Measurements from ENCODE around the gene PTOV1.
"Not testable (repeated sequence)": the region's sequence is repeated elsewhere in the genome, so short reads cannot be mapped to it uniquely, and the experiment has no call there.

The PTOV1 gene

DNA sequence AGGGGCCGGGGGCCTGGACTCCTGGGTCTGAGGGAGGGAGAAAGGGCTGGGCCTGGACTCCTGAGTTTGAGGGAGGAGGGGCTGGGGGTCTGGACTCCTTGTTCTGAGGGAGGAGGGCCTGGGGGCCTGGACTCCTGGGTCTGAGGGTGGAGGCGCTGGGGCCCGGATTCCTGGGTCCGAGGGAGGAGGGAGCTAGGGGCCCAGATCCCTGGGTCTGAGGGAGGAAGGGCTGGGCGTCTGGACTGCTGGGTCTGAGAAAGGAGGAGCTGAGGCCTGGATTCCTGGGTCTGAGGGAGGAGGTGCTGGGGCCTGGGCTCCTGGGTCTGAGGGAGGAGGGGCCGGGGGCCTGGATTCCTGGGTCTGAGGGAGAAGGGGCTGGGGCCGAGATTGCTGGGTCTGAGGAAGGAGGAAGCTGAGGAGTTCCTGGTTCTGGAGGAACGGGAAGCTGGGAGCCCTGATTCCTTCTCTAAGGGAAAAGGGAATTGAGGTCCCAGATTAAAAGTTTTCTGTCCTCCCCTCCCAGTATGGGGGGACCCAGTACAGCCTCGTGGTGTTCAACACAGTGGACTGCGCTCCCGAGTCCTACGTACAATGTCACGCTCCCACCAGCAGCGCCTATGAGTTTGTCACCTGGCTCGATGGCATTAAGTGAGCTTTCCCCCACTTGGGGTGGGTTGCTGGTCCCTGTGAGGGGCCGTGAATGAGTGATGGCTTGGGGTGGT lies 32.1 kb upstream of the PTOV1 start:
- no peak for DNase-seq

GRCh38 chr19:49819452-49820115 lies 31.4 kb upstream of the PTOV1 start:
- not testable (repeated sequence) for DNase-seq

- DNase-seq, result no peak
Measured at GRCh38 chr19:49820125-49820524, 30.8 kb upstream of the PTOV1 start.

GRCh38 chr19:49823472-49823871 lies 27.5 kb upstream of the PTOV1 start:
- DNase-seq, result peak; percentile 23 to 83

DNA sequence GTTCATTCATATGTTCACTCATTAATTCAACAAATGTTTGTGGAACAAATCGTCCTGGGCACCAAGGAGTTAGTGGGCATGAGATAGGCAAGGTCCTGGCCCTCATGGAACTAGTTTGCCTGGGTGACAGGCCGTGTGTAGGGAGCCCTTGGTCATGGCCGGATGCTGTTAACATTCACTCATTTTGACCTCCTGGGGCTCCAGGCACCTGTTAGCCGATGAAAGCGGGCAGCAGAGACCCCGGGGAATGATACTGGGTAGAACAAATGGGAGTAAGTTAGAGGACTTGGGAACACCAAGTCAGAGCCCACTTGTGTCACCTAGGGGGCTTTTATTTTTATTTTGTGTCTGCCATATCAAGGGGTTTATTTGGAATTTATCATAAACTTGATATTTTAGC lies 26.3 kb upstream of the PTOV1 start:
- DNase-seq, result no peak

DNA sequence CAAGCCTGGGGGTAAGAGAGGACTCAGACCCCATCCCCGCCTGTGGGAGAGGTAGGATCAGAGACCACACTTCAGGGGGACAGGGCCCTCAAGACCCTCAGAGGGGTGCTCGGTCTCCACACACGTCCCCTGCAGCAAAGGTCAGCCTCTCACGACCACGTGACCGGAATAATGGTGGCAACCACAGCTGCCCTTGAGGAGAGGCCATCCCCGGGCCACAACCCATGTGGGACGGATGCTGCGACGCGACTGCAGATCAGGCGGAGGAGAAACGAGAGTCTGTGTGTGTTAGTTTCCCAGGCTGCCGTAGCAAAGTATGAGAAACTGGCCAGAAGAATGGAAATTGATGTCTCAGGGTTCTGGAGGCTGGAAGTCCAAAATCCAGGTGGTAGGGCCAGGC lies 23.9 kb upstream of the PTOV1 start:
- DNase-seq, result no peak

GRCh38 chr19:49829200-49829599 lies 21.8 kb upstream of the PTOV1 start:
- no peak for DNase-seq

GRCh38 chr19:49829721-49830120 lies 21.2 kb upstream of the PTOV1 start:
- DNase-seq, result no peak

DNA sequence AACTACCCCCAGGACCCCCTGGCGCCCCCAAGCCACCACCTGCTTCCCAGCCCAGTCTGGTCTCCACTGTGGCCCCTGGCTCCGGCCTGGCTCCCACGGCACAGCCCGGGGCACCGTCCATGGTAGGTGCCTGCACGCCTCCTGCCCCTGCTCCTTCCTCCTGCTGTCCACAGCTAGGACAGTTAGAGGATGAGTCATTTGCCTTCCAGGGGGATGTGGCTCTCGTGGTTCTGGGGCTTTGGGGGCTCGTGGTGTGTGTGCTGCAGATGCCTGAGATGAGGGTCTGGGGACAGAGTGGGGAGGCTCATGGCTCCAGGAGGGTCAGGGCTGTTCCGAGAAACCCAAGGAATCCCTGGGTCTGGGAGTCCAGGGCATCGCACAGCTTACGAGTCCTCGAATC lies 20.2 kb upstream of the PTOV1 start:
- no peak for DNase-seq

DNA sequence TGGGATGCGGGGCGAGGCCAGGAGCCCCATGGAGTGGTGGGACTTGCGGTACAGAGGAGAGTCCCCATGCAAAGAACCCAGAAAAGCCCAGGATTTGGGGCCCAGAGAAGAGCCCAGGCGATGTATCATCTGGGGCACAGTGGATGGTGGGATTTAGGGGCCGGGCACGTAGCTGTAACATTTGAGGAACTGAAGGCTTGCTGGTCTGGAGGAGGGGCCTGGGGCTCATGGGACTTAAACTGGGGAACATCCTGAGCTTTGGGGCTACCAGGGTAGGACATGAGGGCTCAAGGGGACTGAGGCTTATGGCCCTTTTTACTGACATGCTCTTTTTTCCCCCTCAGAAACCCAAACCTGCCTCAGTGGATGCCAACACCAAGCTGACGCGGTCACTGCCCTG lies 19.4 kb upstream of the PTOV1 start:
- no peak for DNase-seq

DNA sequence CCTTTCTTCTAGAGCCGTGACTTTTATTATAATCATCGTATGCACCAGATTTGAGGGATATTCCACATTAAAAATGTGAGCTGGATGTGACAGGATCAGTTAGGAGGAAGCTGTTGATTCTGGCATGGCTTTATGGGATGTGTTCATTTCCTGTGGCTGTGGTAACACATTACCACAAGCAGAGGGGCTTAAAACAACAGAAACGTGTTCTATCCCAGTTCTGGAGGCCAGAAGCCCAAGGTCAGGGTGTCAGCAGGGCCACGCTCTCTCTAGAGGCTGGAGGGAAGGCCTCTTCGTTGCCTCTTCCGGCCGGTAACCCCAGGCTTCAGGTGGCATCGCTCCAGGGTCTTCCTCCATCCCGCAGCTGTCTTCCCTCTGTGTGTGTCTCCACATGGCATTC lies 18.4 kb upstream of the PTOV1 start:
- DNase-seq, result no peak

- DNase-seq, result no peak
Measured at GRCh38 chr19:49833599-49833998, 17.4 kb upstream of the PTOV1 start.

DNA sequence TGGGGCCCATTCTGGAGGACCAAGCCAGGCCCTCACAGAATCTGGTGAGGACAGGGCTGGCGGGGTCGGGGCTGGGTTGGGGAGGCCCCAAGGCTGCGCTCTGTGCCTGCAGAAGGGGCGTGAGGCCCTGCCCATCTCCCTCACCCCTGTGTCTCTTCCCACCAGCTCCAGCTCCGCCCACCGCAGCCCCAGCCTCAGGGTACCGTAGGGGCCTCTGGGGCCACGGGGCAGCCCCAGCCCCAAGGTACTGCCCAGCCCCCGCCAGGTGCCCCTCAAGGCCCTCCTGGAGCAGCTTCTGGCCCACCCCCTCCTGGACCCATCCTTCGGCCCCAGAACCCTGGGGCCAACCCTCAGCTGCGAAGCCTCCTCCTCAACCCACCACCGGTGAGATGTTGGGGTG lies 15.4 kb upstream of the PTOV1 start:
- DNase-seq, result no peak

GRCh38 chr19:49836176-49837008 lies 14.6 kb upstream of the PTOV1 start:
- DNase-seq, result no peak

GRCh38 chr19:49837009-49837310 lies 14.0 kb upstream of the PTOV1 start:
- DNase-seq, result no peak

- no peak for DNase-seq
Measured at GRCh38 chr19:49837425-49837824, 13.5 kb upstream of the PTOV1 start.

DNA sequence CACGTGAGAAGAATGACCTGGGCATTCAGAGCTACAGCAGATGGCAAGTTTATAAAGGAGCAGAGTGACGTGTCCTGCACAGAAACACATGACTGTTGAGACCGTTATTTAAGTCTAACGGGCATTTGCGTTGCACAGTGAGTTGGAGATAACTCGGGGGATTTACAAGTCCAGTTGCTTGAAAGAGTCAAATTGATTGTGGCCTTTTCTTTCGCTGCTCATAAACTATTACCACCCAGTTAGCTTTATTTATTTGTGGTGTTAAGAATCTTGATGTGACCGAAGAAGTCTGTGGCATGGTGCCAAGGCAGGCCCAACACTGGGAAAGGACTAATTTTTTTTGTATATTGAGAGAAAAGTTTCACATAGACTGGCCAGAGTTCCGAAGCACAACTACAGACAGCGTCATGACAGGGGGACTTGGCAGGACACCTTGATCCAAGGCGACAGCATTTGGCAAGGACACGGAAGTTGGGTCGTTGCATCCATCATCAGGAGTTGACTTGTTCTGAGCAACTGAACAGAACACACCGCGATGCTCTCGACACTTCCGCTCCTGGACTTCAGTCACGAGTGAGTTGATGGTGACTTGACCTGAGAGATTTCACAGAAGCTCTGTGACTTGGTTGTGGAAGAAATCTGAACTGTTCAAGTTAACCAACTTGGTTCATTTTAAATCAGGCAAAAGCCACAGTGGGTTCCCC lies 11.9 kb upstream of the PTOV1 start:
- no peak for DNase-seq

GRCh38 chr19:49839713-49840112 lies 11.2 kb upstream of the PTOV1 start:
- DNase-seq, result no peak

DNA sequence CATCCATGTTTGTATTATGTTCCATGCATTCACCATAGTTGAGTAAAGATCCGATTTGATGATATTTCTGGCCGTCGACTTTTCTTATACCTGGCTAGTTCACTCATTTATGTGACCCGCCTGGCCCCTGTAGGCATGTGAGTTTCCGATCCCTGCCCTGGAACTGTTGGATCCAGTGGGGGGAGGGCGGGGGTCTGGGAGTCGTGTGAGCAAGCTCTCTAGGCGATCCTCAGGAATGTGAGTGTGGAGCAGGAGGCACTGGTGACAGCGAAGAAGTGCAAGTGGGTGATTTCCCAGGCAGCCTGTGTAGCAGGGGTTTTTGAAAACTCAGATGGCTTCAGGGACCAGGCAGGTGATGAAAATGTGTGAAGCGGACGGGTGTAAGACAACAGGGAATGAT lies 10.6 kb upstream of the PTOV1 start:
- no peak for DNase-seq

DNA sequence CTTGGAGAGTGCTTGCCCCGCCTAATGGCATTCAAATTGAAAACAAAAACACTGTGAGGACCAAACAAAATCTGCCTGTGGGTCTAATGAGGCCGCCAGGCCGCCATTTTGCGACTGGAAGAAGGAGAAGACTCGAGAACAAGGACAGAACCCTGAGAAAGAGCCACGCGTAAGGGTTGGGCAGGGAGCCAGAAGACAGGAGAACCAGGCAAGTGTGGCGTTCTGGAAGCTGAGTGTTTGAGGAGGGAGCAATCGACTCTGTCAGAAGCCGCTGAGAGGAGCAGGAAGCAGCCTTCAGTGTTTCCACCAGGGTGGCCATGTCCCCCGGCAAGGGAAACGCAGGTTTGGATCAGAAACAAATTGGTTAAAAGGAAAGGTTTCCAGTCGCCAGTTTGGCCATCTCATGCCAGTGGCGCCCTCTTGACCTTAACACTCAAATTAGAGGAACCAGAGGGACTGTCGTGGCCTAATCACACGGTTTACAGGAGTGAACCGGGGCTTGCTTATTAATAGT lies 10.2 kb upstream of the PTOV1 start:
- DNase-seq, result no peak

DNA sequence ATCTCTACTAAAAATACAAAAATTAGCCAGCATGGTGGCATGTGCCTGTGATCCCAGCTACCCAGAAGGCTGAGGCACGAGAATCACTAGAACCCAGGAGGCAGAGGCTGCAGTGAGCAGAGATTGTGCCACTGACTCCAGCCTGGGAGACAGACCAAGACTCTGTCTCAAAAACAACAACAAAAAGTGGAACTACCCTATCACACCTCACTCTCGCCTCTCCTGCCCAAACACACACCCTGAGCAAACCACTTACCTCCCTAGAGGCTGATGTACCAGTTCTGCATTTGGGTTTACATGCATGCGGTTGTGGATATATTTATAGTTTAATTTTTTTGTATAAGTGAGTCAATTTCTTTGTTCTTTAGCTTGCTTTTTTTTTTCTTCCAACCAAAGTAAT lies 7.7 kb upstream of the PTOV1 start:
- no peak for DNase-seq

- no peak for DNase-seq
Measured at GRCh38 chr19:49844138-49845095, 6.5 kb upstream of the PTOV1 start.

Measured in NCI-H2081 (cell line).